ENCODE measurements around the gene EFNB2. TPM values are rescaled to one million over a fixed set of nuclear protein-coding genes. Genes with fewer than 3 reads are reported as not detected.

EFNB2 gene
- total RNA-seq, 1 donor from 2014 or later, result 0.31 TPM

DNA sequence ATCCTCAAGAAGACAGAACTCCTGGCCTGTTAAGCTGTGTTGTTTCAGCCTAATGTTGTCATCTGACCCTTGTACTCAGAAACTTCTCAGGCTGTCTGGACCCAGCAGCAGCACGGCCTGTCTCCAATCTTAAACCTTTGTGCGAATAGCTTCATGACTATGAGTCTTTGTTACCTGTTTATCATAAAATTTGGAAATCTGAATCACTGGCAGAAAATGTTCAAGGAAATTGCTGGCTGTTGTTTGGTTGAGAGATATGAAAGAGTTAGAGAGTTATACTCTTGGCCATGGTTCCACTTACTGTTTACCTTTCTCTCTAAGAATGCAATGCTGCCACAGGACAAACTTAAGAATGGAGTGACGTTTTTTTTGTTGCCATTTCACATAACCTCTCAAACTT is 59.6 kb downstream of the EFNB2 start:
- CTCF ChIA-PET, result no interaction called here
- peaks cover 4% of the 10 kb centered on the region for H3K27me3 Mint-ChIP-seq
- no peaks in the 10 kb centered on the region for H3K36me3 Mint-ChIP-seq (ENCODE audit: low read depth)
- no peaks in the 10 kb centered on the region for H3K9me3 Mint-ChIP-seq
- no peak for ATAC-seq (ENCODE audit: low read depth)
- no peak overlapping the region for H3K4me3 Mint-ChIP-seq
- no peak for DNase-seq
- no peak overlapping the region for H3K27ac Mint-ChIP-seq
- intact Hi-C loops (cut with micrococcal nuclease), result no loop called here
- POLR2A ChIA-PET, result no interaction called here
- H3K4me1 Mint-ChIP-seq, result peaks cover 8% of the 10 kb centered on the region
- TF ChIP-seq, protein P1, sequence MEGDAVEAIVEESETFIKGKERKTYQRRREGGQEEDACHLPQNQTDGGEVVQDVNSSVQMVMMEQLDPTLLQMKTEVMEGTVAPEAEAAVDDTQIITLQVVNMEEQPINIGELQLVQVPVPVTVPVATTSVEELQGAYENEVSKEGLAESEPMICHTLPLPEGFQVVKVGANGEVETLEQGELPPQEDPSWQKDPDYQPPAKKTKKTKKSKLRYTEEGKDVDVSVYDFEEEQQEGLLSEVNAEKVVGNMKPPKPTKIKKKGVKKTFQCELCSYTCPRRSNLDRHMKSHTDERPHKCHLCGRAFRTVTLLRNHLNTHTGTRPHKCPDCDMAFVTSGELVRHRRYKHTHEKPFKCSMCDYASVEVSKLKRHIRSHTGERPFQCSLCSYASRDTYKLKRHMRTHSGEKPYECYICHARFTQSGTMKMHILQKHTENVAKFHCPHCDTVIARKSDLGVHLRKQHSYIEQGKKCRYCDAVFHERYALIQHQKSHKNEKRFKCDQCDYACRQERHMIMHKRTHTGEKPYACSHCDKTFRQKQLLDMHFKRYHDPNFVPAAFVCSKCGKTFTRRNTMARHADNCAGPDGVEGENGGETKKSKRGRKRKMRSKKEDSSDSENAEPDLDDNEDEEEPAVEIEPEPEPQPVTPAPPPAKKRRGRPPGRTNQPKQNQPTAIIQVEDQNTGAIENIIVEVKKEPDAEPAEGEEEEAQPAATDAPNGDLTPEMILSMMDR (IDR thresholded peaks at IDR 0.05), result no peak

DNA sequence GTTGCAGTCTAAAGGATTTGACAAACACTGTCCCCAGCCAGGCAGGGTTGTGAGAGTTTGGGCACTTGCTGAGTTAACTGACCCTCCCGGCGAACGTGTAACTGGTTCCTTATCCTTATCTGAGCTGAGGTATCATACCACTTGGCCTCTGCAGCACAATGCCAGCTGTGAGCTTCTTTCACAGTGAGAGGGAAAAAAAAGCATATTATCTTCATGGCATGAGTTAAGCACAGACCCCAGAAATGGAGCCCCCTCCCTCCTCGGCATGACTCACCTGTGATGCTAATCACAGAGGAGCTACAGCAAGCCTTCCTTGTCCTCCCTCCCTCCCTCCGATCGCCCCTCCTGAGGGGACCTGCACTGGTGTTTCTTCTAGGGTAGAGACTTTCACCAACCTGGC is 60.5 kb downstream of the EFNB2 start:
- H3K36me3 Mint-ChIP-seq (ENCODE audit: low read depth), result no peaks in the 10 kb centered on the region
- TF ChIP-seq, protein P1 (IDR thresholded peaks at IDR 0.05), result no peak
- ChIA-PET CTCF (no interaction called here), POLR2A (no interaction called here)
- ATAC-seq (ENCODE audit: low read depth) (no peak), DNase-seq (no peak)
- intact Hi-C loops (cut with micrococcal nuclease), result no loop called here
- H3K4me1 Mint-ChIP-seq, result peaks cover 5% of the 10 kb centered on the region
- no peak overlapping the region for H3K27ac Mint-ChIP-seq
- H3K27me3 Mint-ChIP-seq, result peaks cover 4% of the 10 kb centered on the region
- no peaks in the 10 kb centered on the region for H3K9me3 Mint-ChIP-seq
- H3K4me3 Mint-ChIP-seq, result no peak overlapping the region

- POLR2A ChIA-PET, result no interaction called here
- no peak for ATAC-seq (ENCODE audit: low read depth)
- CTCF ChIA-PET, result no interaction called here
- Mint-ChIP-seq H3K27ac (no peak overlapping the region), H3K9me3 (no peaks in the 10 kb centered on the region), H3K36me3 (ENCODE audit: low read depth) (no peaks in the 10 kb centered on the region), H3K4me3 (no peak overlapping the region), H3K27me3 (peaks cover 4% of the 10 kb centered on the region), H3K4me1 (peaks cover 5% of the 10 kb centered on the region)
- DNase-seq, result no peak
- intact Hi-C loops (cut with micrococcal nuclease), result no loop called here
- TF ChIP-seq, protein P1 (IDR thresholded peaks at IDR 0.05), result no peak
These were observed 62.3 kb downstream of the EFNB2 start for GRCh38 chr13:106473154-106473553.

DNA sequence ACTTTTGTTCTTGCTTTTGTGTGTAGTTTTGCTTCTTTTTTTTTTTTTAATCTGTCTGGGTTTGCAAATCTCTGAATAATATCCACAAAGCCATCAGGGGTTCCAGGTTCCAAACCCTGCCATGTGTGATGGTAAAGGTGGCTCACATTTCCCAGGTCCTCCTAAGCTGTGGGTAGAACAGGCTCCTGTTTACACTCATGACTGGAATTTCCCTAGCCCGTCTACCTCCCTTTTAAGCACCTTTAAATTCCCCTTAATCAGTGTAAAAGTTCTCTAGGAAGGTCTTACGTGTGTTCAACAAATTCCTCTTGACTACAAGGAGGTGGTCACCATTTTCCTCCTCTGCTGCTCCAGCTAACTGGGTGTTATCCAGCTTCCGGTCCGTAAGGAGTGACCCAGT is 62.8 kb downstream of the EFNB2 start:
- Mint-ChIP-seq H3K27ac (no peak overlapping the region), H3K27me3 (peaks cover 2% of the 10 kb centered on the region), H3K4me3 (no peak overlapping the region), H3K36me3 (ENCODE audit: low read depth) (no peaks in the 10 kb centered on the region), H3K9me3 (no peaks in the 10 kb centered on the region), H3K4me1 (peaks cover 5% of the 10 kb centered on the region)
- DNase-seq (no peak), ATAC-seq (ENCODE audit: low read depth) (no peak)
- CTCF ChIA-PET, result no interaction called here
- intact Hi-C loops (cut with micrococcal nuclease), result no loop called here
- TF ChIP-seq, protein P1 (IDR thresholded peaks at IDR 0.05), result no peak
- POLR2A ChIA-PET, result no interaction called here

- Mint-ChIP-seq H3K4me1 (peaks cover 5% of the 10 kb centered on the region), H3K27ac (no peak overlapping the region), H3K9me3 (no peaks in the 10 kb centered on the region), H3K27me3 (no peaks in the 10 kb centered on the region), H3K36me3 (ENCODE audit: low read depth) (no peaks in the 10 kb centered on the region), H3K4me3 (no peak overlapping the region)
- DNase-seq (no peak), ATAC-seq (ENCODE audit: low read depth) (peak; percentile 71)
- ChIA-PET CTCF (no interaction called here), POLR2A (no interaction called here)
- TF ChIP-seq, protein P1 (IDR thresholded peaks at IDR 0.05), result no peak
- intact Hi-C loops (cut with micrococcal nuclease), result no loop called here
These were observed 63.4 kb downstream of the EFNB2 start for GRCh38 chr13:106471957-106472543.

All from activated B cell treated with CpG ODN at 0.5 μM for 24 hours (primary cell).